Measurements from ENCODE around the gene FNTB. TPM values are rescaled to one million over a fixed set of nuclear protein-coding genes. Genes with fewer than 3 reads are reported as not detected.

The FNTB gene
- total RNA-seq, 1 donor: 12.1 TPM

DNA sequence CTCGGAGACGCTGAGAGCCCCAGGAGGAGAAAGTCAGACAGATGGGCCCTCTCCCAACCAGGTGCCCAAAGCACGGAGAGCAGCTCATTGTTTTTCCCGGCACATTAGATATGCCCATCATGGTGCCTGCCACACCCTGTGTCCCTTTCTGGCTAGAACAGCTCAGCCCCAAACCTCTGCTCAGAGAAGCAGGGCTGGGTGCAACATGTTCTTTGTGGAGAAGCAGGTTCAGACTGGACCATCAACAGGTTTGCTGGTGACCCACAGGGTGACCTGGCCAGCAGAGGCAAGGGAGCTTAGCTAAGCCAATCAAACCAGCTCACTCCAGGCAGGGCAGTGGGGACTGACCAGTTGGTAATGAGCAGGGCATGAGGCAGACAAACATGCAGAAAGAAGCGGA is 28.0 kb upstream of the FNTB start:
- DNase-seq (ENCODE audit: low read depth): no peak
- TF ChIP-seq, protein P1, sequence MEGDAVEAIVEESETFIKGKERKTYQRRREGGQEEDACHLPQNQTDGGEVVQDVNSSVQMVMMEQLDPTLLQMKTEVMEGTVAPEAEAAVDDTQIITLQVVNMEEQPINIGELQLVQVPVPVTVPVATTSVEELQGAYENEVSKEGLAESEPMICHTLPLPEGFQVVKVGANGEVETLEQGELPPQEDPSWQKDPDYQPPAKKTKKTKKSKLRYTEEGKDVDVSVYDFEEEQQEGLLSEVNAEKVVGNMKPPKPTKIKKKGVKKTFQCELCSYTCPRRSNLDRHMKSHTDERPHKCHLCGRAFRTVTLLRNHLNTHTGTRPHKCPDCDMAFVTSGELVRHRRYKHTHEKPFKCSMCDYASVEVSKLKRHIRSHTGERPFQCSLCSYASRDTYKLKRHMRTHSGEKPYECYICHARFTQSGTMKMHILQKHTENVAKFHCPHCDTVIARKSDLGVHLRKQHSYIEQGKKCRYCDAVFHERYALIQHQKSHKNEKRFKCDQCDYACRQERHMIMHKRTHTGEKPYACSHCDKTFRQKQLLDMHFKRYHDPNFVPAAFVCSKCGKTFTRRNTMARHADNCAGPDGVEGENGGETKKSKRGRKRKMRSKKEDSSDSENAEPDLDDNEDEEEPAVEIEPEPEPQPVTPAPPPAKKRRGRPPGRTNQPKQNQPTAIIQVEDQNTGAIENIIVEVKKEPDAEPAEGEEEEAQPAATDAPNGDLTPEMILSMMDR (IDR thresholded peaks at IDR 0.05; ENCODE audit: insufficient read depth, low read depth, low read length): no peak
- H3K4me3 ChIP-seq (ENCODE audit: low read depth, low read length): no peak overlapping the region

DNA sequence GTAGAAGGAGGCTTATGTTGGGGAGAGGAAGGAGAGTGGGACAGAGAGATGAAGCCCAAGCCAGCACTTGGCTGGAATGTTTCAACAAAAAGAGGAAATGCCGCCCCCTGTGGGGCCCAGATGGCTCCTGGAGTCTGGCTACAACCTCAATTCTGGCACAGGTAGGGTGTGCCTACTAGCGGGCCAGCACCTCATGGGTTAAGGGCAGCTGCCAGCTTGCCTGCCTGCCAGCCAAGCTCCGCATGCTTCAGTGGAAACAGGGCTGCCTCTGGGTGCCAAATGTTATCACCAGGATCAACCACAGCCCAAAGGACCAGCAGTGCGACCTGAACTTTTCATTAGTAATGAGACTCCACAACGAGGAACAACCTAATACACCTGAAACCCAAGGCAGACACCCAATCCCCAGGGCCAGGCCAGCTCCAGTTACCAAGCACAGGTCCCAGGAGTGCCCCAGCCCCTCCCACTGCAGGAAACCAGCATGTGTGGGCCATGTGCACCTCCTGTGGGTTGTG is 25.9 kb upstream of the FNTB start:
- TF ChIP-seq, protein P1 (IDR thresholded peaks at IDR 0.05; ENCODE audit: insufficient read depth, low read depth, low read length): no peak
- H3K4me3 ChIP-seq (ENCODE audit: low read depth, low read length): no peak overlapping the region
- DNase-seq (ENCODE audit: low read depth): no peak

DNA sequence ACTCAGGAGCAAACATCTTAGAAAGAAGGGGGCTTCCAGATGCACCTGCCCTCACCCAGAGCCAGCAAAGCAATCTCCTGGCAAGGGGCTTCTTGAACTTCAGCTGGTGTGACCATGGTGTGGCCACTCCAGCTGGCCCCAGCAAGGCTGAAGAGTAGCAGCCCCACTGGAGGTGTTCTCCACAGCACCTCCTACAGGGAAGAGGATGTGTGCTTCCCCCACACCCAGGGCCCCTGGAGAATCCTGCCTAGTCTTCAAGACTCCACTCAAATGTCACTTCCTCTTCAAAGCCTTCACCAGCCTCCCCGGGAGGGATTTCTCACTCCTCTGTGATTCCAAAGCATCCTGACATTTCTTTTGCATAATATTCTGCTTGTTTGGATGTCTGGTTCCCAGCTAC is 23.1 kb upstream of the FNTB start:
- TF ChIP-seq, protein P1 (IDR thresholded peaks at IDR 0.05; ENCODE audit: insufficient read depth, low read depth, low read length): no peak
- no peak for DNase-seq (ENCODE audit: low read depth)
- H3K4me3 ChIP-seq (ENCODE audit: low read depth, low read length): no peak overlapping the region

DNA sequence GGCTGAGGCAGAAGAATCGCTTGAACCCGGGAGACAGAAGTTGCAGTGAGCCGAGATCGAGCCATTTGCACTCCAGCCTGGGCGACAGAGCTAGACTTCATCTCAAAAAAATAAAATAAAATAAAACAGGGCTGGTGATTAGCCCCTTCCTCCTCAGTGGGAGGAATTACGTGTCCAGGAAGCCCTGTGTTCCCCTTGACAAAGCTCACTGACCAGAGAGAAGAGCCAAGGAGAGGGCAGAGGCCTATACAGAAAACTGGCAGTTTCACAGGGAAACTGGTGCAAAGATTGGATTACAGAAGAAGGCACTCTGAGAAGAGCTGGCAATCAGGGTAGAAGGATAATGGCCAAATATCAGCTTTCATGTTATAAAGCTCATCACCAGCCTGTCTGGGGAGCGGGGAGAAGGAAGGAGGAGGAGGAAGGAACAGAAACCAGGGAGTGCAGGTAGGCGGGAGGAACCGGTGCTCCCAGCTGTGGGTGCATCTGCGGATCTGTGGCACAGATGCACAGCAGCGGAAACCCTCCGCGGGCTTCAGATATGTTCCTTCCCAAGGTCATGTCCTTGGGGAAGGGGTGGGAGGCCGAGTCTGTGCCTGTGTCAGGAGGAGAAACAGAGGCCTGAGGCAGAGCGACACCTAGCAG is 21.2 kb upstream of the FNTB start:
- TF ChIP-seq, protein P1 (IDR thresholded peaks at IDR 0.05; ENCODE audit: insufficient read depth, low read depth, low read length): no peak
- no peak overlapping the region for H3K4me3 ChIP-seq (ENCODE audit: low read depth, low read length)
- no peak for DNase-seq (ENCODE audit: low read depth)

DNA sequence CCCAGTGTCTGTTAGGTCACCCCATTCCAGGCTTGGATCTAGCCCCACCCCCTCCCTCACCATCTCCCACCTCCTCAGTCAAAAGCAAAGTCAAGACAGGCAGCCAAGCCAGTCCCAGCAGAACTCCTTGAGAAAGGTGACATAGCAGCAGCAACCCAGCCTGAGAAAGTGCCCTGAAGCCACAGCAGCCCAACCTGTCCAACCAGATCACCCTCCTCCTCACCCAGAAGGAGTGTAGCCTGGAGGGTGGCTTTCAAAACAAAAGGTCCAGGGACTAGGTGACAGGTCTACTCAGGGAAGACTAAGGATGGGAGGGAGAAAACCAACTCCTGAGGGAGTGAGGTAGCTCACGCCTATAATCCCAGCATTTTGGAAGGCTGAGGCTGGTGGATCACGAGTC is 19.7 kb upstream of the FNTB start:
- TF ChIP-seq, protein P1 (IDR thresholded peaks at IDR 0.05; ENCODE audit: insufficient read depth, low read depth, low read length): no peak
- H3K4me3 ChIP-seq (ENCODE audit: low read depth, low read length): no peak overlapping the region
- DNase-seq (ENCODE audit: low read depth): no peak

DNA sequence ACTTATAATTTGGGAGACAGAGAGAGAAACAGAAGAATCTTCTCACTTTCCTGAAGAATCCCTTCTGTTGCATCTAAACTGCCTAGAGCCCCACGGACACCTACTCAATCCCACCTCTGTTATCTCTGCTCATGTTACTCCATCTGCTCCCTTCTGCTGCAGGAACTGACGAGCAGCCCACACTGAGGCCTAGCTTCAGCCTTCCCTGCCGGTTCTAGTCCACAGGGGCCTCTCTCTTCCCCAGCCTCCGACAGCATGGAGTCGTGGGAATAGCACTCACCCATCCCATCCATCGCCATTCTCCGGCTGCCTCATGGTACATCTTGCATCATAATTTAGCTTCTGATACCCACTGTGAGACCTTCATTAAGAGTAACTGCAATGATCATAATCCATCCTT is 18.5 kb upstream of the FNTB start:
- no peak overlapping the region for H3K4me3 ChIP-seq (ENCODE audit: low read depth, low read length)
- DNase-seq (ENCODE audit: low read depth): no peak
- TF ChIP-seq, protein P1 (IDR thresholded peaks at IDR 0.05; ENCODE audit: insufficient read depth, low read depth, low read length): no peak

DNA sequence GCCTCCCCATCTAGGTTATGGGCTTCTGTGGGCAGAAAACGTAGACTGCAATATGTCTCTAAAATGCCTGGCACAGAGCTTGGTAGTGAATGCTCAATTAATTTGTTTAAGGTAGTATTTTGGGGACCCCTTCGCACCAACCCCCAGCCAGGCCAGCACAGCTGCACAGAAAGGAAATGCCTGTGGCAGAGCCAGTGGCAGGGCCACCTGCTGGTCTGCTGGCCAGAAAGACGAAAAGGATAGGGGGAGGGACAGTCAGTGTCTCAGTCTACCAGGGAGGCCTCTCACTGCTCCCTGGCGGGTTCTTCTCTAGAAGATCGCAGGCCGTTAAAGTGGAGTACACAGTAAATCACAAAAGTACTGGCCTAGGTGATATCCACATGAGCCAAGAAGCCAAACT is 18.0 kb upstream of the FNTB start:
- TF ChIP-seq, protein P1 (IDR thresholded peaks at IDR 0.05; ENCODE audit: insufficient read depth, low read depth, low read length): no peak
- DNase-seq (ENCODE audit: low read depth): no peak
- no peak overlapping the region for H3K4me3 ChIP-seq (ENCODE audit: low read depth, low read length)

Measured in fibroblast of villous mesenchyme (primary cell).